Astrocyte (in vitro differentiated cells and primary cell): ENCODE results near the gene SGSM2. TPM values are rescaled to one million over a fixed set of nuclear protein-coding genes. Genes with fewer than 3 reads are reported as not detected.

ENCODE experiments used
- DNase-seq: peaks from one replicate; pipeline ENCODE4 v3.0.0-alpha.2; 2010; ENCODE audit warnings: low read depth
- FAIRE-seq: peaks from 2 replicates; lab custom pipeline; 2011; peaks lifted over from hg19 to GRCh38; lab: Jason Lieb, UNC
- H2AFZ ChIP-seq: 2 replicates; pipeline ENCODE4 v1.6.0; 2012; ENCODE audit warnings: low read depth, low read length, inconsistent platforms
- H3K27ac ChIP-seq: 2 replicates; pipeline ENCODE4 v1.5.1; 2011; ENCODE audit warnings: low read depth, low read length, inconsistent platforms
- H3K27me3 ChIP-seq: 2 replicates; pipeline ENCODE4 v1.6.0; 2011; ENCODE audit warnings: low read length, inconsistent platforms; ENCODE audit not compliant: insufficient read depth
- H3K36me3 ChIP-seq: 2 replicates; pipeline ENCODE4 v1.5.1; 2011; ENCODE audit warnings: low read length, inconsistent platforms; ENCODE audit not compliant: insufficient read depth
- H3K4me1 ChIP-seq: 2 replicates; pipeline ENCODE4 v1.5.1; 2011; ENCODE audit warnings: low read length, inconsistent platforms; ENCODE audit not compliant: insufficient read depth
- H3K4me2 ChIP-seq: 2 replicates; pipeline ENCODE4 v1.6.0; 2012; ENCODE audit warnings: low read length, inconsistent platforms
- H3K4me3 ChIP-seq: 2 replicates; pipeline ENCODE4 v1.5.1; 2011; ENCODE audit warnings: low read depth, mild to moderate bottlenecking, low read length, inconsistent platforms; ENCODE audit not compliant: insufficient read depth
- H3K79me2 ChIP-seq: 2 replicates; pipeline ENCODE4 v1.6.0; 2012; ENCODE audit warnings: mild to moderate bottlenecking, low read length, inconsistent platforms; ENCODE audit not compliant: insufficient read depth
- H3K9ac ChIP-seq: 2 replicates; pipeline ENCODE4 v1.6.0; 2012; ENCODE audit warnings: mild to moderate bottlenecking, low read length, inconsistent platforms
- H3K9me3 ChIP-seq: 2 replicates; pipeline ENCODE4 v1.5.1; 2012; ENCODE audit warnings: low read depth, mild to moderate bottlenecking, low read length, inconsistent platforms; ENCODE audit not compliant: insufficient read depth
- H4K20me1 ChIP-seq: 2 replicates; pipeline ENCODE4 v1.6.0; 2012; ENCODE audit warnings: low read length, inconsistent platforms; ENCODE audit not compliant: insufficient read depth
- H3K27ac Mint-ChIP-seq: one replicate; pipeline ENCODE4 v1.8.0; 2021; ENCODE audit warnings: mild to moderate bottlenecking, mixed read lengths; ENCODE audit not compliant: unreplicated experiment
- H3K27me3 Mint-ChIP-seq: one replicate; pipeline ENCODE4 v1.8.0; 2021; ENCODE audit warnings: low read depth, mixed read lengths; ENCODE audit not compliant: unreplicated experiment
- H3K36me3 Mint-ChIP-seq: one replicate; pipeline ENCODE4 v1.8.0; 2021; ENCODE audit warnings: low read depth, mixed read lengths; ENCODE audit not compliant: unreplicated experiment
- H3K4me1 Mint-ChIP-seq: one replicate; pipeline ENCODE4 v1.8.0; 2021; ENCODE audit warnings: low read depth, mixed read lengths; ENCODE audit not compliant: unreplicated experiment
- H3K4me3 Mint-ChIP-seq: one replicate; pipeline ENCODE4 v1.8.0; 2021; ENCODE audit warnings: mild to moderate bottlenecking, moderate library complexity, mixed read lengths; ENCODE audit not compliant: unreplicated experiment
- H3K9me3 Mint-ChIP-seq: one replicate; pipeline ENCODE4 v1.8.0; 2021; ENCODE audit warnings: mild to moderate bottlenecking, mixed read lengths; ENCODE audit not compliant: unreplicated experiment
- CTCF ChIP-seq: IDR thresholded peaks from 2 replicates; pipeline ENCODE4 v1.5.1; 2011; ENCODE audit warnings: low read depth, mild to moderate bottlenecking, inconsistent platforms, low read length, moderate library complexity; ENCODE audit not compliant: insufficient read depth
- EZH2 ChIP-seq: IDR thresholded peaks from 2 replicates; pipeline ENCODE4 v1.6.1; 2012; ENCODE audit warnings: mild to moderate bottlenecking, low read length, inconsistent platforms; ENCODE audit not compliant: insufficient read depth
- total RNA-seq: library from RNA; stranded (reverse); gene quantifications from 2 replicates; pipeline ENCODE4 v1.2.1, GENCODE V29; 2021

Gene SGSM2
- total RNA-seq, 1 donor from 2014 or later = 62.1 TPM

- FAIRE-seq (peak; percentile 9), DNase-seq (peak; percentile 82)
- Histone ChIP-seq H3K27me3 (no peaks in the 10 kb centered on the region), H3K4me2 (peak within 1 kb of the TSS; percentile 93), H3K9me3 (no peaks in the 10 kb centered on the region), H3K79me2 (peaks cover 64% of the 10 kb centered on the region), H4K20me1 (peaks cover 41% of the 10 kb centered on the region), H3K4me3 (peak within 1 kb of the TSS; percentile 99), H3K9ac (peak within 1 kb of the TSS; percentile 98), H3K36me3 (peaks cover 41% of the 10 kb centered on the region), H3K27ac (peak within 1 kb of the TSS; percentile 78), H3K4me1 (peaks cover 24% of the 10 kb centered on the region), H2AFZ (peak within 1 kb of the TSS; percentile 78)
- TF ChIP-seq CTCF = no peak
- no peak for TF ChIP-seq EZH2
- H3K4me1 Mint-ChIP-seq = peaks cover 16% of the 10 kb centered on the region
- no peaks in the 10 kb centered on the region for H3K9me3 Mint-ChIP-seq
- H3K27ac Mint-ChIP-seq = peak within 1 kb of the TSS; percentile 97
- H3K27me3 Mint-ChIP-seq = no peaks in the 10 kb centered on the region
- H3K36me3 Mint-ChIP-seq = peaks cover 2% of the 10 kb centered on the region
- H3K4me3 Mint-ChIP-seq = peak within 1 kb of the TSS; percentile 99
Observed at GRCh38 chr17:2336215-2336851, 968 bp upstream of the SGSM2 start, which contains the start of gene TSR1. Gene TSR1 (minus strand): TSS chr17:2336457. CDS start chr17:2336427, 30 bp downstream.

- no peaks in the 10 kb centered on the region for H3K9me3 Mint-ChIP-seq
- Histone ChIP-seq H3K9ac (peak overlapping the region; percentile 98), H3K4me1 (peaks cover 24% of the 10 kb centered on the region), H3K36me3 (peaks cover 29% of the 10 kb centered on the region), H3K4me3 (peak overlapping the region; percentile 99), H3K79me2 (peaks cover 58% of the 10 kb centered on the region), H3K4me2 (peak overlapping the region; percentile 93), H2AFZ (peak overlapping the region; percentile 94), H4K20me1 (peaks cover 45% of the 10 kb centered on the region), H3K9me3 (no peaks in the 10 kb centered on the region), H3K27me3 (no peaks in the 10 kb centered on the region), H3K27ac (peak overlapping the region; percentile 78)
- peak overlapping the region; percentile 88 for H3K4me3 Mint-ChIP-seq
- peaks cover 16% of the 10 kb centered on the region for H3K4me1 Mint-ChIP-seq
- H3K36me3 Mint-ChIP-seq = peaks cover 6% of the 10 kb centered on the region
- H3K27me3 Mint-ChIP-seq = no peaks in the 10 kb centered on the region
- no peak for TF ChIP-seq CTCF
- TF ChIP-seq EZH2 = no peak
- peak; percentile 32 for DNase-seq
- peak overlapping the region; percentile 42 for H3K27ac Mint-ChIP-seq
- no peak for FAIRE-seq
Observed at GRCh38 chr17:2337544-2338314, 428 bp downstream of the SGSM2 start.
